HepG2 (cell line): Measurements from ENCODE around the gene TLK2.

Source experiments
- FOXJ3 ChIP-seq: sonication (generic); formaldehyde crosslinking; IDR thresholded peaks from 2 replicates; pipeline ENCODE4 v1.4.0; 2020; ENCODE audit warnings: missing genetic modification reagents, mild to moderate bottlenecking, borderline replicate concordance
- MAFK ChIP-seq, 2 experiments: IDR thresholded peaks in 1 of 2; conservative IDR thresholded peaks in 1 of 2; 2 replicates each; pipeline ENCODE4 v1.6.1; 2011; ENCODE audit warnings: improper control_type of control experiment in 2 of 2, low read length in 2 of 2
- SP140L ChIP-seq: sonication (generic); formaldehyde crosslinking; IDR thresholded peaks from 2 replicates; pipeline ENCODE4 v1.4.0; 2020; ENCODE audit warnings: missing genetic modification reagents, borderline replicate concordance
- TF ChIP-seq, protein P1 (sequence below): sonication (generic); formaldehyde crosslinking; IDR thresholded peaks from 2 replicates; pipeline ENCODE4 v1.5.0; 2020; ENCODE audit warnings: missing genetic modification reagents

DNA sequence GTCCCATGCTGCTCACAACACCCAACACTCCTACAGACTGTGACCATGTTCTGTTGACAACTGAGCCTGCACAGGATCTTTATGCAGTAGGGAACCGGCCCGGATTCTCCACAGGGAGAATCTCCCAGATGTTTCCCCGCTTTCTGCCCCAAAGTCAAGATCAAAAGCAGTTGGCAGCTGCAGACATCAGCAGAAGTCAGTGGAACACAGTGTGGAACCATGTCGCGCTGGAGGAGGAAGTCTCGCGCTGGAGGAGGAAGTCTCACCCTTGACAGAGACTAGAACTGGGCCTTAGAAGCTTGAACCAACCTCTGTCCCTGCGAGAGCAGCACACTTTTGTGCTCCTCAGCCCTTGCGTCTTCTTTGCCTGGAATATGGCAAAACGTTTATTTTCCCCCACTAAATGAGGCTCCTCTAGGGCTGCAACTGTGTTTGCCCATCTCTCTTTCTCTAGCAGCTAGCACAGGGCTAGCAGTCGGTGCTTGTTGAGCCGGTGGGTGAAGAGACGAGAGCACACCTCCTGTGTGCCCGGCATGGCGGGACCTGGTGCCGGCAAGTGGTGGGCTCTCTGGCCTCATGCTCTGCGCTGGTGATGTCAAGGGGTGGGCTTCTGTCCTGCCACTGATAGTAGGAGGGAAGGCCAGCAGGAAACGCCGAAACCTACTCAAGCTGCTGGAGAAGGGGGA is 146.7 kb downstream of the TLK2 start:
- TF ChIP-seq MAFK (conservative IDR thresholded peaks at IDR 0.05 in 1 of 2, IDR thresholded peaks at IDR 0.05 in 1 of 2; ENCODE audit: low read length in 2 of 2) (no peak), FOXJ3 (CRISPR knock-in tag) (no peak), SP140L (CRISPR knock-in tag) (no peak)
- TF ChIP-seq, protein P1, sequence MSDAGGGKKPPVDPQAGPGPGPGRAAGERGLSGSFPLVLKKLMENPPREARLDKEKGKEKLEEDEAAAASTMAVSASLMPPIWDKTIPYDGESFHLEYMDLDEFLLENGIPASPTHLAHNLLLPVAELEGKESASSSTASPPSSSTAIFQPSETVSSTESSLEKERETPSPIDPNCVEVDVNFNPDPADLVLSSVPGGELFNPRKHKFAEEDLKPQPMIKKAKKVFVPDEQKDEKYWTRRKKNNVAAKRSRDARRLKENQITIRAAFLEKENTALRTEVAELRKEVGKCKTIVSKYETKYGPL (CRISPR knock-in tag) = no peak
